Measurements from ENCODE around the gene MMP24OS. TPM values are rescaled to one million over a fixed set of nuclear protein-coding genes. Genes with fewer than 3 reads are reported as not detected.

The MMP24OS gene
- total RNA-seq, 2 experiments from 2014 or later = 64.3 to 70.1 TPM

DNA sequence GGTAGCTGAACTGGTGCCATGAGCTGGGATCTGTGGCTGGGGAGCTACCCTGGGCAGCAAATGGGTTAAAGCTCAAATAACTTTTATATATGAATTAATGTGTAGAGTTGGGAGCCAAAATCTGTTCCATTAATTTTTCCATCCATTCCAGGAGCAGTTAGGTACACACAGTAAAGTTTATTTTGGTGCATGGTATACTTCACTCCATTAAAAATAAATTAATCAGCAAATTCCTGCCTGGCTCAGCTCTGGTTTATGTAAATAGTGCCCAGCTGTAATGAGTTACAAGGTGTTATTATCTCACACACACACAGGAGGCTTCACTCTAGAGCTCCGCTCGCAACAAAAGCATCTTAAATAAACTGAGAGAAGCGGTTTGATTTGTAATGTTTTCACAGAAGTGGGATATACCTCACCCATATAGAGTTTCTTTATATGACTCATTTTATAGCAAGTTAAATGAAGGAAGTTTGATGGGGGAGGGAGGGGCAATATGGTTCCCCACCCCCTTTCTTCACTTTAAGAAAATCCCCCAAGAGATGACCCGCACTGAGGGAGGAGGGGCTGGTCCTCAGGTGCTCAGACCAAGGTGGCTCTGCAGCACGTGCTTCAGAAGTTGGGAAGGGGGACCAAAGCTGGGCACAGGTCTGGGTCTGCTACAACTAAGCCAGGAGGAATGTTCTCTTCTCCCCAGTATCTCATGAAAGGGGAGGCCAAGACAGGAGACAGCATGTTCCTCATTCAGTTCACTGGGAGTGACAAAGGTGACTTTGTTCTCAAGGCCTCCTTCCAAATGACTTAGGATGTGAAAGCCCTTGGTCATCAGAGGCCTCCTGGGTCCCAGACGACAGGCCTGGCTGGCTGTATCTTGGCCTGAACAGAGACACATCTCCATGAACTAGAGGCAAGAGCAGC, 24.8 kb upstream of the MMP24OS start:
- POLR2A ChIA-PET = interaction anchor here (0.6 to 1.3 kb wide), 3 partner anchors 8 to 18 kb away, joined by 3 to 5 read pairs (median 3); partner anchors contain the start of gene EIF6
- H3K9me3 Mint-ChIP-seq = no peaks in the 10 kb centered on the region
- no peak overlapping the region for H3K4me3 Mint-ChIP-seq
- peaks cover 1% of the 10 kb centered on the region for H3K36me3 Mint-ChIP-seq
- H3K27ac Mint-ChIP-seq = no peak overlapping the region
- peaks cover 24% of the 10 kb centered on the region for H3K4me1 Mint-ChIP-seq
- no peaks in the 10 kb centered on the region for H3K27me3 Mint-ChIP-seq
- no peak for DNase-seq
- ATAC-seq (ENCODE audit: low read depth) = no peak

DNA sequence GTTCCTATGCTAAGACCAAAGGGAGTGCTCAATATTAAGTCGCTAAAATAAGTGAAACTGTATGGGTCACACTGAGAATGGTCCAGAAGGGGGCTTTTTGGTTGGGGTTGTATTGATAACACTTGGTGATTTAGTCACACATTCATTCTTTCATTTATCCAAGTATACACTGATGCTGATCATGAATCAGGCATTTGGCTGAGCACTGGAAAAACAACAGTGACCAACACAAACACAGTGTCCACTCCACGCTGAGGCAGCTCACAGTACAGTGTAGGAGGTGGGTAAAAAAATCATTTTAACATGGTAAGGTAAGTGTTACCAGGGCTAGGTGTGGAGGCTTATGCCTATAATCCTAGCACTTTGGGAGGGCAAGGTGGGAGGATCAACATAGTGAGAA, 23.5 kb upstream of the MMP24OS start:
- Mint-ChIP-seq H3K36me3 (no peaks in the 10 kb centered on the region), H3K27me3 (no peaks in the 10 kb centered on the region), H3K9me3 (no peaks in the 10 kb centered on the region), H3K4me1 (peaks cover 17% of the 10 kb centered on the region), H3K4me3 (no peak overlapping the region), H3K27ac (no peak overlapping the region)
- DNase-seq = no peak
- POLR2A ChIA-PET = interaction anchor here (0.6 kb wide), 1 partner anchor 20 kb away, joined by 3 read pairs; no protein-coding TSS in a partner anchor
- no peak for ATAC-seq (ENCODE audit: low read depth)

DNA sequence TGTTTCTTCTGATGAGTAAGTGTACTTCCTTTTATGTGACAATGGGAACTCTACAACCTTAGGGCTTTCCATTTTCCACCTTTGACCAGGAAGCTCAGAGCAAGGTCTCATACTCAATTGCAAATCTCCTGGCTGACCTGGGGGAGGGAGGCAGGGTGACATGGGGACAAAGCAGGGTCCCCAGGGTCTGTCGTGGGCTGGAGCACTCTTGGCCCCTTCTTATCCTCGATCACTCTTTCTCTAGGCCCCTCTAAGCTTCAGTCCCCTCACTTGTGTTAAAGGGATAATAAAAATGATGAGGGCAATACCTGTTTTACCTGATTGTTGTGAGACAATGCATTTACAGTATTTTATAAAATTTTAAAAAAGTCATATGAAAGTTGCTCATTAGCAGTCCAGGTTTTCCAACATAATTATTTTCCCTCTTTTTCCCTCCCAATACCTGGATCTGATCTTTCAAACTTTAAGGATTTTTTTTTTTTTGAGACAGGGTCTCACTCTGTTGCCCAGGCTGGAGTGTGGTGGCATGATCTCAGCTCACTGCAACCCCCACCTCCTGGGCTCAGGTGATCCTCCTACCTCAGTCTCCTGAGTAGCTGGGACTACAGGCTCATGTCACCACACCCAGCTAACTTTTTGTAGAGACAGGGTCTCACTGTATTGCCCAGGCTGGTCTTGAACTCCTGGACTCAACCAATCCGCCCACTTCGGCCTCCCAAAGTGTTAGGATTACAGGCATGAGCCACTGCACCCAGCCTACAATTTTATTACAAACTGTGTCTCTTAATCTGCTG, 22.7 kb upstream of the MMP24OS start:
- no peak for ATAC-seq (ENCODE audit: low read depth)

DNA sequence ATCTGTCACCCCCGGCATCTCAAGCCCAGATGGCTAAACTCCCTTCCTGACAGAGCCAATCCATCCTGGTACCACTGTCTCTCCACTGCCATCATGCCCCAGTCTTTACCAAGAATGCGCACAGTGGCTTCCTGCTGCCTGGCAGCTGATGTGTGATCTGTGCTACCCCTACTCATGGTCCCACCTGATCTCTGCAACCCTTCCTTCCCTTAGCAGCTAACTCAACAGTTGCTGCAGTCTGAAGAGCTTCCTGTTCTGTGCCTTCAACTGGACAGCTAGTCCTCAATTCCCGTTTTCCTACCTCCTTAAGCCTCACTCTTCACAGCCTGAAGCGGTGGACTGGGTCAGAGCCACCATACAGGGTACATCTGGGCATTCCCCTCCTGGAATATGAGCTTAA, 21.9 kb upstream of the MMP24OS start:
- peaks cover 6% of the 10 kb centered on the region for H3K27me3 Mint-ChIP-seq

More for the DNA sequence above, 22.7 kb upstream of the MMP24OS start:
- Mint-ChIP-seq H3K4me3 (no peak overlapping the region), H3K27me3 (peaks cover 2% of the 10 kb centered on the region), H3K27ac (no peak overlapping the region), H3K9me3 (no peaks in the 10 kb centered on the region), H3K36me3 (no peaks in the 10 kb centered on the region), H3K4me1 (peaks cover 14% of the 10 kb centered on the region)
- no peak for DNase-seq
- POLR2A ChIA-PET = no interaction called here

DNA sequence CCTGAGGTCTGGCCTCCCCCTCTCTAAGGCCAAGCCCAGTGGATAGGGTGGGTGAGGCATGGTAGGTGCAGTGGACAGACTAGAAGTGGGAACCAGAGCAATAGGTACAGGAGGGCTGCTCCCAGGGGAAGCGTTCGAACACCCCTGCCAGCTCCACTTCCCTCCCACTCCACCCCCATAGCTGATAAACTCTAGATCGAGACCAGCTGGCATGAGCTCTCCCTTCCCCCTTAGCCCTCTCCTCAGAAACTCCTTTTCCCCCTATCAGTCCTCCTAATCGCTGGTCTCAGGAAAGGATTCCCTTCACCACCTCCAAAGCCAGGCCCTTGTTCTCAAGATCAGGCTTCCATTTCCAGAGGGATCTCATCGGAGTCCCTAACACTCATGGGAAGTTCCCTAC, 20.3 kb upstream of the MMP24OS start:
- Mint-ChIP-seq H3K4me3 (no peak overlapping the region), H3K9me3 (no peaks in the 10 kb centered on the region), H3K36me3 (no peaks in the 10 kb centered on the region), H3K27ac (no peak overlapping the region), H3K4me1 (peaks cover 2% of the 10 kb centered on the region), H3K27me3 (peaks cover 10% of the 10 kb centered on the region)
- DNase-seq (no peak), ATAC-seq (ENCODE audit: low read depth) (no peak)
- POLR2A ChIA-PET = no interaction called here

More for the DNA sequence above, 21.9 kb upstream of the MMP24OS start:
- no peak for ATAC-seq (ENCODE audit: low read depth)
- POLR2A ChIA-PET = interaction anchor here (0.6 kb wide), 1 partner anchor 140 kb away, joined by 5 read pairs; no protein-coding TSS in a partner anchor
- H3K27ac Mint-ChIP-seq = peak overlapping the region; percentile 23
- H3K9me3 Mint-ChIP-seq = no peaks in the 10 kb centered on the region
- peaks cover 8% of the 10 kb centered on the region for H3K4me1 Mint-ChIP-seq
- DNase-seq = no peak
- no peaks in the 10 kb centered on the region for H3K36me3 Mint-ChIP-seq
- H3K4me3 Mint-ChIP-seq = no peak overlapping the region

DNA sequence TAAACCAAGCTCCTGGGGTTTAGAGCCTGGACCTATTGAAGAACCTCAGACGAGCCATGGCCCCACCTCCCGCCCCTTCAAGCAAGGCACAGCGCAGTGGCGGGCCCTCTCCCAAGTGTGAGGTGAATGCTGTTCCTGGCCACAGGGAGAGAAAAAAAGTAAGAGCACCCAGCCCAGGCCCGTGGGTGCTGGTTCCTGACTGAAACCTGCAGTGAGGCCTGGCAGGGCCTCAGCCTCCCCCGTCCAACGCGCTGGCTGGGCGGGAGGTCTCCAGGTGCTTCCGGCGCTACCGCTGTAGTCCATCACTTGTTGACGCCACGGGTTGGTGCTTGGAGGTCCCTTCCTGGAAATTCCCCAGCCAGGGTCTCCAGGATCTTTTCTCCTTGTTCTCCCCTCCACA, 19.8 kb upstream of the MMP24OS start:
- Mint-ChIP-seq H3K4me1 (peaks cover 2% of the 10 kb centered on the region), H3K27me3 (peaks cover 10% of the 10 kb centered on the region), H3K4me3 (no peak overlapping the region), H3K36me3 (no peaks in the 10 kb centered on the region), H3K9me3 (no peaks in the 10 kb centered on the region), H3K27ac (no peak overlapping the region)
- DNase-seq = no peak
- POLR2A ChIA-PET = interaction anchor here (1.4 kb wide), 1 partner anchor 13 kb away, joined by 4 read pairs; the partner anchor contains the start of gene EIF6
- no peak for ATAC-seq (ENCODE audit: low read depth)

DNA sequence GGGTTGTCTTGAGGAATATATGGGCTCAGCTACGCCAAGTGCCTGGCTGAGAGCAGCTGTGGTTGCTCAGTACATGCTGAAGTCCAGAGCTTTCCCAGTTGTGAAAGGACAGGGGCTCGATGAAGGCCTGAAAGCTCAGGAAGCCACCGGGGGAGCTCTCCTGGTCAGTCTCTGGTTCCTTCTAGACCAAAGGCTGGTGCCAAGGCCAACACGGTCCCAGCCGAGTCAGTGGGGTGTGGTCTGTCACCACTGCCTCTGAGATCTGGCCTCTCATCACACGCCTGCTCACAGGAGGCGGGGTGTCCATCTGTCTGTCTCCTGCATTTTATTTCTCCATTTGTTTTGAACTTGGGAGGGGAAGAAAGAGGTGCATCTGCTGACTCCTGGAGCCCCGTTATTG, 19.2 kb upstream of the MMP24OS start:
- Mint-ChIP-seq H3K9me3 (no peaks in the 10 kb centered on the region), H3K4me1 (peaks cover 2% of the 10 kb centered on the region), H3K4me3 (no peak overlapping the region), H3K27me3 (peaks cover 10% of the 10 kb centered on the region), H3K27ac (no peak overlapping the region), H3K36me3 (no peaks in the 10 kb centered on the region)
- DNase-seq (no peak), ATAC-seq (ENCODE audit: low read depth) (no peak)
- POLR2A ChIA-PET = interaction anchor here (1.4 kb wide), 1 partner anchor 12 kb away, joined by 4 read pairs; the partner anchor contains the start of gene EIF6

DNA sequence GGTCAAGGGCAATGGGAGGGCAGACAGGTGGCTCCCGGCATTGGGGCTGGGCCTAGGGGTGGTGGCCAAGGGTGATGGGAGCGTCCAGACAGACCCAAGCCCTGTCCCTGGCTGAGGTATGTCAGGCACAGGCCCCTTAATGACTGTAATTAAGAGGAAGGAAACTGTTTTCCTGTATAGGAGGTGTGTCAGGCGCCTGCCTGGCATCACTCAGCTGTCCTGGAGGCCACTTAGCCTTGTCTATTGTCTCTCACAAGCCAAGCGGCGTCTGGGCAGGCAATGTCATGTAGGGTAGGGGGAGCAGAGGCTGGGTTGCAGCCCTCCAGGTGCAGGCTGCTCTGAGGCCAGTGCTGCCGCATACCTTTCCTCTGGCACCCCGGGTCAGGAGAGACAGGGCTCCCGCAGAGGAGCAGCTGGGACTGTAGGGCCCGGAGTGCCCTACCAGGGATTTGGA, 18.2 kb upstream of the MMP24OS start:
- POLR2A ChIA-PET = no interaction called here
- H3K9me3 Mint-ChIP-seq = no peaks in the 10 kb centered on the region

DNA sequence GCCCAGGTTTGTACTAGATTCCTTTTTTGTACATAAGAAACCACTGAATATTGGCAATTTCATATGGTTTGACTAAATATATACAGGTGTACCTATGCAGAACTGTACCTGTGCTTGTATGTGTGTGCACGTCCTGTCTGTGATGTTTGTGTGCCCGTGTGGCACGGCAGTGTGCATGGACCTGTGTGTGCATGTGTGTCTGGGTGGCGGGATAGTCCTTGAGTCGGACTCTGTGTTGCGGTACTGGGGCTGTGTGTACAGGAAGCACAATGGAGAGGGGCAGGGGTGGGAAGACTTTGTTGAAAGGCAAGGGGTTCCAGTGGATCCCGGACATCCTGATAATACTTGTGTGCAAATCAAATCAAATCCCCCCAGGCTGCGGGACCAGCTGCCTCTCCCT, 17.8 kb upstream of the MMP24OS start:
- H3K27ac Mint-ChIP-seq = no peak overlapping the region
- H3K27me3 Mint-ChIP-seq = peaks cover 10% of the 10 kb centered on the region
- no peak overlapping the region for H3K4me3 Mint-ChIP-seq
- no peaks in the 10 kb centered on the region for H3K36me3 Mint-ChIP-seq
- no peak for ATAC-seq (ENCODE audit: low read depth)
- no peaks in the 10 kb centered on the region for H3K9me3 Mint-ChIP-seq
- no peak for DNase-seq
- POLR2A ChIA-PET = no interaction called here
- peaks cover 2% of the 10 kb centered on the region for H3K4me1 Mint-ChIP-seq

More for the DNA sequence above, 18.2 kb upstream of the MMP24OS start:
- Mint-ChIP-seq H3K4me3 (no peak overlapping the region), H3K27me3 (peaks cover 10% of the 10 kb centered on the region), H3K36me3 (no peaks in the 10 kb centered on the region), H3K27ac (no peak overlapping the region), H3K4me1 (peaks cover 2% of the 10 kb centered on the region)
- no peak for DNase-seq
- ATAC-seq (ENCODE audit: low read depth) = no peak

DNA sequence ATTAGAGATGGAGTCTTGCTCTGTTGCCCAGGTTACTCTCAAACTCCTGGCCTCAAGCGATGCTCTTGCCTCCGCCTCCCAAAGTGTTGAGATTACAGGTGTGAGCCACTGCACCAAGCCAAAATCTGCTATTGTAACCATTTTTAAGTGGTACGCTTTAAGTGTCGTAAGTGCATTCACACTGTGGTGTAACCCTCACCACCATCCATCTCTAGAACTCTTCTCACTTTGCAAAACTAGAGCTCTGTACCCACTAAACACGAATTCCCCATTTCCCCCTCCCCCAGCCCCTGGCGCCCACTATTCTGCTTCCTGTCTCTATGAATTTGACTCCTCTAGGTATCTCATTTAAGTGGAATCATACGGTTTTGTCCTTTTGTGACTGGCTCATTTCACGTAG, 17.1 kb upstream of the MMP24OS start:
- no peaks in the 10 kb centered on the region for H3K36me3 Mint-ChIP-seq

DNA sequence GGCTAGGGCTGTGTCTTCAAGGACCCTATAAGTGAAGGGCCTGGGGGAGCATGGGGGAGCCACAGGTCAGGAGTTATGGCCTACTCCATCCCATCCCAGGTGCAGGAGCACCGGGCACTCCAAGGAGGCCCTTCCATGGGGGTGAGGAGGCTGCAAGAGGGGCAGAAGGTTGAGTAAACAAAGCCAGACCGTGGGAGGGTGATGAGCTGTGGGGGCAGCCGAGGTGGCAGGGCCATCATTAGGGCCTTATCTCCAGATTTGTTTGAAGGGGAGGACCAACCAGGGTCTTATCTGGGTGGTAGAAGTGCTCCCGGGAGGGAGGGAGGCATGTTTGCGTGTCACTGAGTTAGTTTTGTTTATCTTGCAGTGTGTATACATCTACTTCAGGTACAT, 16.4 kb upstream of the MMP24OS start:
- H3K4me1 Mint-ChIP-seq = no peaks in the 10 kb centered on the region
- POLR2A ChIA-PET = no interaction called here
- no peak overlapping the region for H3K4me3 Mint-ChIP-seq
- H3K27ac Mint-ChIP-seq = no peak overlapping the region
- H3K27me3 Mint-ChIP-seq = peaks cover 10% of the 10 kb centered on the region
- H3K36me3 Mint-ChIP-seq = no peaks in the 10 kb centered on the region
- no peaks in the 10 kb centered on the region for H3K9me3 Mint-ChIP-seq
- no peak for ATAC-seq (ENCODE audit: low read depth)
- DNase-seq = no peak

More for the DNA sequence above, 17.1 kb upstream of the MMP24OS start:
- H3K4me1 Mint-ChIP-seq = peaks cover 2% of the 10 kb centered on the region
- no peak overlapping the region for H3K27ac Mint-ChIP-seq
- H3K4me3 Mint-ChIP-seq = no peak overlapping the region
- DNase-seq = no peak
- H3K9me3 Mint-ChIP-seq = no peaks in the 10 kb centered on the region
- peaks cover 10% of the 10 kb centered on the region for H3K27me3 Mint-ChIP-seq
- no peak for ATAC-seq (ENCODE audit: low read depth)
- POLR2A ChIA-PET = no interaction called here

DNA sequence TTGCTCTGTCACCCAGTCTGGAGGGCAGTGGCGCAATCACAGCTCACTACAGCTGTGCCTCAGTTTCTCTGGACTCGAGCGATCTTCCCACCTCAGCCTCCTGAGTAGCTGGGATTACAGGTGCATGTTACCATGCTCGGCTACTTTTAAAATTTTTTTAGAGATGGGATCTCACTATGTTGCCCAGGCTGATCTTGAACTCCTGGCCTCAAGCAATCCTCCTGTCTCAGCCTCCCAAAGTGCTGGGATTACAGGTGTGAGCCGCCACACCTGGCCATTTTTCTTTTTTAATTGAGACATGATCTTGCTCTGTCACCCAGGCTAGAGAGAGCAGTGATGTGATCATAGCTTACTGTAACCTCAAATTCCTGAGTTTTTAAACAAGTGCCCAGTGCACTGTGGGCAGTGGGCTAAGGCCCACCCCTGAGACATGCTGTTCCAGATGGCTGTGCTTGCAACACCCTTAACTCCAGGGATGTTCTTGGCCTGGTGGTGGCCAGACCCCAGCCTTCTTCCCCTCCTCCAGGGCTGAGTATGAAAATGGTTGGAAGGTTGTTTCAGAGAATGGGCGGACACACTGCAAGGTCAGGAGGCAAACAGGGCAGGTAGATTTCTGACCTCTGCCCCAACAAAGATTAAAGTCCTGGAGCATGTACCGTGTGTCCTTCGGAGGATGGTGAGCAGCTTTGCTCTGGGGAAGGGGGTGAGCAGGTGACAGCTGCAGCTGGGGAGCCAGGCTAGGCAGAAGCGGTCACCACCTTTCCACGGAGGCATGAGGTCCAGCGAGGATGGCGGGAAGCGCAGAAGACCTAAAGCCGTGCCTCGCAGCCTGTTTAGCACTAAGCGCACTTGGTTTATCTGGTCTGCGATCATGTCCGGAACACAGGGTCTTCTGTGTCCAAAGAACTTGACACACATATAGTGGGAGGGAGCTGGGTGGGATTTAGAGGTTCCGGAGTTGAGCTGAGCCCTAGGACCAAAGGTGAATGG, 15.7 kb upstream of the MMP24OS start:
- H3K4me1 Mint-ChIP-seq = no peaks in the 10 kb centered on the region
- no peak overlapping the region for H3K4me3 Mint-ChIP-seq
- H3K27ac Mint-ChIP-seq = no peak overlapping the region
- POLR2A ChIA-PET = interaction anchor here (0.8 to 0.9 kb wide), 2 partner anchors 10 to 146 kb away, joined by 3 read pairs; no protein-coding TSS in a partner anchor
- H3K36me3 Mint-ChIP-seq = no peaks in the 10 kb centered on the region
- DNase-seq = no peak
- H3K27me3 Mint-ChIP-seq = peaks cover 10% of the 10 kb centered on the region
- H3K9me3 Mint-ChIP-seq = no peaks in the 10 kb centered on the region
- ATAC-seq (ENCODE audit: low read depth) = no peak

Data from activated naive CD8-positive, alpha-beta T cell treated with anti-CD3 and anti-CD28 coated beads, Interleukin-2, amount 10 ng/mL, durations not matched to agents 7 days and 5 days (primary cell).